VCaP (cell line): ENCODE results near the gene ACTA1.
"Not testable (repeated sequence)": the region's sequence is repeated elsewhere in the genome, so short reads cannot be mapped to it uniquely, and the experiment has no call there.

Source experiments
- H3K27ac ChIP-seq: fragments of 450-650 bp; 2 replicates; pipeline ENCODE4 v1.5.1; 2017
- CTCF ChIP-seq: fragments of 450-650 bp; conservative IDR thresholded peaks from 2 replicates; pipeline ENCODE4 v1.5.1; 2017; ENCODE audit warnings: mild to moderate bottlenecking, moderate library complexity

The ACTA1 gene

GRCh38 chr1:229434005-229434640, at the start of gene ACTA1:
Gene ACTA1 (minus strand): TSS chr1:229434094. CDS start chr1:229433115, 979 bp downstream.
- no peak within 1 kb of the TSS for H3K27ac ChIP-seq
- TF ChIP-seq CTCF = no peak

GRCh38 chr1:229482511-229482910, 48.6 kb upstream of the ACTA1 start:
- no peak for TF ChIP-seq CTCF
- H3K27ac ChIP-seq = no peak overlapping the region

- TF ChIP-seq CTCF = no peak
- no peak overlapping the region for H3K27ac ChIP-seq
Observed at GRCh38 chr1:229480495-229480894, 46.6 kb upstream of the ACTA1 start.

GRCh38 chr1:229479660-229480399, 45.9 kb upstream of the ACTA1 start:
- no peak overlapping the region for H3K27ac ChIP-seq
- TF ChIP-seq CTCF = no peak

- H3K27ac ChIP-seq = no peak overlapping the region
- no peak for TF ChIP-seq CTCF
Observed at GRCh38 chr1:229478852-229479251, 45.0 kb upstream of the ACTA1 start.

GRCh38 chr1:229475859-229476258, 42.0 kb upstream of the ACTA1 start:
- H3K27ac ChIP-seq = not testable (repeated sequence)

GRCh38 chr1:229474509-229474908, 40.6 kb upstream of the ACTA1 start:
- no peak overlapping the region for H3K27ac ChIP-seq
- no peak for TF ChIP-seq CTCF

GRCh38 chr1:229471175-229471574, 37.3 kb upstream of the ACTA1 start:
- no peak overlapping the region for H3K27ac ChIP-seq
- TF ChIP-seq CTCF = no peak
